Sigmoid colon (tissue), 7 donors: Measurements from ENCODE around the gene TOP2B. TPM values are rescaled to one million over a fixed set of nuclear protein-coding genes. Genes with fewer than 3 reads are reported as not detected.

Experiments
- DNase-seq: peaks from one replicate; pipeline ENCODE4 v3.0.0-alpha.2; 2019
- H3K27ac ChIP-seq, 4 donors: fragments of 200-600 bp; sonication (generic); one replicate each; pipeline ENCODE4 v1.5.1; 2016 to 2019; ENCODE audit warnings: mild to moderate bottlenecking in 1 of 4
- H3K27me3 ChIP-seq, 3 donors: fragments of 200-600 bp; sonication (generic); one replicate each; pipeline ENCODE4 v1.5.1; 2019; ENCODE audit warnings: mild to moderate bottlenecking in 1 of 3
- H3K36me3 ChIP-seq, 4 donors: fragments of 200-600 bp; sonication (generic); one replicate each; pipeline ENCODE4 v1.5.1; 2016 to 2019
- H3K4me1 ChIP-seq, 4 donors: fragments of 200-600 bp; sonication (generic); one replicate each; pipeline ENCODE4 v1.5.1; 2017 to 2019
- H3K4me3 ChIP-seq, 4 donors: fragments of 200-600 bp; sonication (generic); one replicate each; pipeline ENCODE4 v1.5.1; 2017 to 2019; ENCODE audit warnings: mild to moderate bottlenecking in 2 of 4, moderate library complexity in 1 of 4
- H3K9me3 ChIP-seq, 4 donors: fragments of 200-600 bp in 3 of 4; sonication (generic) in 3 of 4; one replicate each; pipeline versions ENCODE4 v1.5.1 to v1.6.1; 2013 to 2019
- CTCF ChIP-seq, 4 experiments: fragments of 450-650 bp in 3 of 4; fragments of 200-600 bp in 1 of 4; IDR thresholded peaks; one replicate each; pipeline ENCODE4 v1.5.1; 2016 to 2019; ENCODE audit warnings: antibody characterized with exemption in 4 of 4, mild to moderate bottlenecking in 3 of 4, moderate library complexity in 2 of 4
- EP300 ChIP-seq, 4 donors: sonication (generic); formaldehyde crosslinking; IDR thresholded peaks; one replicate each; pipeline ENCODE4 v1.6.1; 2017; ENCODE audit warnings: antibody characterized with exemption in 4 of 4
- POLR2A ChIP-seq, 2 donors: fragments of 450-650 bp; IDR thresholded peaks; one replicate each; pipeline ENCODE4 v1.6.1; 2016; ENCODE audit warnings: antibody characterized with exemption in 2 of 2, mild to moderate bottlenecking in 2 of 2, moderate library complexity in 2 of 2
- POLR2AphosphoS5 ChIP-seq, 4 donors: sonication (generic); formaldehyde crosslinking; IDR thresholded peaks; one replicate each; pipeline ENCODE4 v1.6.1; 2017; ENCODE audit warnings: antibody characterized with exemption in 4 of 4
- WGBS, 2 donors: extraction: QIAGEN DNeasy Blood & Tissue Kit; methylation state at CpG; one replicate each; pipeline ENCODE4 v1.1.7; 2013; 5-methylcytosine and 5-hydroxymethylcytosine counted together
- intact Hi-C: fragments of 100-400 bp; cut with DNase I; formaldehyde crosslinking; loops from one replicate; pipeline ENCODE4 v1.15.1; 2023
- polyA plus RNA-seq, 3 donors: library from polyadenylated mRNA; stranded (reverse); fragments of 200-250 nt; gene quantifications; one replicate each; pipeline ENCODE4 v1.2.3, GENCODE V29; 2013
- total RNA-seq, 4 donors: library from RNA; depleted of rRNA; stranded (reverse); fragments of >200 nt; gene quantifications; one replicate each; pipeline ENCODE4 v1.1.0, GENCODE V29; 2016
- donor health status: healthy with polysubstance abuse.
- donor health status: Bipolar disorder and iron deficiency.
- donor health status: healthy.

Gene TOP2B
- total and polyA plus RNA-seq, 7 donors: 28.2 to 122 (median 89.5) TPM

- no peak for DNase-seq
- no peak overlapping the region for H3K4me3 ChIP-seq
- no peaks in the 10 kb centered on the region for H3K36me3 ChIP-seq
- H3K27me3 ChIP-seq: no peaks in the 10 kb centered on the region
- WGBS, 2 donors: 96% methylated on average over 4 of the region's 4 CpGs
- intact Hi-C loops: no loop called here
- H3K27ac ChIP-seq: no peak overlapping the region
- peaks cover 0 to 24% (median 20%) of the 10 kb centered on the region in 4 donors for H3K4me1 ChIP-seq
- TF ChIP-seq POLR2A (IDR thresholded peaks at IDR 0.05) (no peak), CTCF (IDR thresholded peaks at IDR 0.05) (no peak), POLR2AphosphoS5 (IDR thresholded peaks at IDR 0.05) (no peak), EP300 (IDR thresholded peaks at IDR 0.05) (no peak)
- H3K9me3 ChIP-seq: no peaks in the 10 kb centered on the region
Measured at GRCh38 chr3:25589104-25589782, 75.5 kb downstream of the TOP2B start.

- Histone ChIP-seq H3K4me1 (peaks cover 0 to 18% (median 15%) of the 10 kb centered on the region in 4 donors), H3K27me3 (no peaks in the 10 kb centered on the region), H3K27ac (no peak overlapping the region), H3K9me3 (no peaks in the 10 kb centered on the region), H3K36me3 (no peaks in the 10 kb centered on the region), H3K4me3 (no peak overlapping the region)
- no peak for TF ChIP-seq POLR2AphosphoS5 (IDR thresholded peaks at IDR 0.05)
- no peak for TF ChIP-seq EP300 (IDR thresholded peaks at IDR 0.05)
- TF ChIP-seq POLR2A (IDR thresholded peaks at IDR 0.05): no peak
- TF ChIP-seq CTCF (IDR thresholded peaks at IDR 0.05): no peak
- intact Hi-C loops: no loop called here
- WGBS, 2 donors: 87 to 92% methylated on average over 8 of the region's 8 CpGs
- DNase-seq: no peak
Measured at GRCh38 chr3:25588441-25589103, 76.1 kb downstream of the TOP2B start.

- intact Hi-C loops: no loop called here
- peaks cover 0 to 12% (median 10%) of the 10 kb centered on the region in 4 donors for H3K4me1 ChIP-seq
- DNase-seq: no peak
- H3K9me3 ChIP-seq: no peaks in the 10 kb centered on the region
- no peak overlapping the region for H3K4me3 ChIP-seq
- no peaks in the 10 kb centered on the region for H3K27me3 ChIP-seq
- TF ChIP-seq POLR2A (IDR thresholded peaks at IDR 0.05) (no peak), EP300 (IDR thresholded peaks at IDR 0.05) (no peak), CTCF (IDR thresholded peaks at IDR 0.05) (no peak), POLR2AphosphoS5 (IDR thresholded peaks at IDR 0.05) (no peak)
- no peak overlapping the region for H3K27ac ChIP-seq
- 96 to 98% methylated on average over 2 of the region's 2 CpGs for WGBS, 2 donors
- no peaks in the 10 kb centered on the region for H3K36me3 ChIP-seq
Measured at GRCh38 chr3:25587975-25588374, 76.7 kb downstream of the TOP2B start.

- DNase-seq: no peak
- Histone ChIP-seq H3K4me3 (no peak overlapping the region), H3K27me3 (no peaks in the 10 kb centered on the region), H3K4me1 (peaks cover 0 to 7% (median 5%) of the 10 kb centered on the region in 4 donors), H3K27ac (no peak overlapping the region), H3K9me3 (no peaks in the 10 kb centered on the region), H3K36me3 (peaks cover 0 to 4% (median 0%) of the 10 kb centered on the region in 4 donors)
- WGBS, 2 donors: 88 to 91% methylated on average over 5 of the region's 5 CpGs
- intact Hi-C loops: no loop called here
- TF ChIP-seq CTCF (IDR thresholded peaks at IDR 0.05) (no peak), POLR2A (IDR thresholded peaks at IDR 0.05) (no peak), POLR2AphosphoS5 (IDR thresholded peaks at IDR 0.05) (peak in 1 of 4 donors; percentile 50)
Measured at GRCh38 chr3:25587526-25587925, 77.2 kb downstream of the TOP2B start.
